ENCODE results near the gene CSGALNACT2. TPM values are rescaled to one million over a fixed set of nuclear protein-coding genes. Genes with fewer than 3 reads are reported as not detected.
"Not testable (repeated sequence)": the region's sequence is repeated elsewhere in the genome, so short reads cannot be mapped to it uniquely, and the experiment has no call there.

The CSGALNACT2 gene
- total RNA-seq (2014; rRNA removed; shearing (Covaris generic)) = 2.7 and 4.1 TPM in 2 replicates

- DNase-seq (ENCODE audit: low read depth) = peak; percentile 88
Measured at GRCh38 chr10:43138021-43138756, at the start of gene CSGALNACT2. TSS of gene CSGALNACT2 (plus strand) at chr10:43138445. CDS start at chr10:43155150, 16,705 bp downstream.

GRCh38 chr10:43089519-43089918, 48.7 kb upstream of the CSGALNACT2 start:
- DNase-seq (ENCODE audit: low read depth) = no peak

- no peak for DNase-seq (ENCODE audit: low read depth)
Measured at GRCh38 chr10:43090188-43090587, 48.1 kb upstream of the CSGALNACT2 start.

- no peak for DNase-seq (ENCODE audit: low read depth)
Measured at GRCh38 chr10:43090664-43091063, 47.6 kb upstream of the CSGALNACT2 start.

GRCh38 chr10:43091846-43092245, 46.4 kb upstream of the CSGALNACT2 start:
- DNase-seq (ENCODE audit: low read depth) = no peak

GRCh38 chr10:43093423-43094076, 44.7 kb upstream of the CSGALNACT2 start:
- peak; percentile 18 for DNase-seq (ENCODE audit: low read depth)

GRCh38 chr10:43094085-43094484, 44.2 kb upstream of the CSGALNACT2 start:
- DNase-seq (ENCODE audit: low read depth) = no peak

- not testable (repeated sequence) for DNase-seq (ENCODE audit: low read depth)
Measured at GRCh38 chr10:43099339-43099738, 38.9 kb upstream of the CSGALNACT2 start.

GRCh38 chr10:43099928-43100327, 38.3 kb upstream of the CSGALNACT2 start:
- no peak for DNase-seq (ENCODE audit: low read depth)

- DNase-seq (ENCODE audit: low read depth) = no peak
Measured at GRCh38 chr10:43100366-43100765, 37.9 kb upstream of the CSGALNACT2 start.

GRCh38 chr10:43102063-43102828, 36.0 kb upstream of the CSGALNACT2 start:
- no peak for DNase-seq (ENCODE audit: low read depth)

GRCh38 chr10:43105102-43105955, 32.9 kb upstream of the CSGALNACT2 start:
- DNase-seq (ENCODE audit: low read depth) = peak; percentile 75

GRCh38 chr10:43105956-43106229, 32.4 kb upstream of the CSGALNACT2 start:
- DNase-seq (ENCODE audit: low read depth) = no peak

GRCh38 chr10:43106256-43107091, 31.8 kb upstream of the CSGALNACT2 start:
- no peak for DNase-seq (ENCODE audit: low read depth)

GRCh38 chr10:43108951-43109350, 29.3 kb upstream of the CSGALNACT2 start:
- DNase-seq (ENCODE audit: low read depth) = no peak

- DNase-seq (ENCODE audit: low read depth) = no peak
Measured at GRCh38 chr10:43109671-43110249, 28.5 kb upstream of the CSGALNACT2 start.

GRCh38 chr10:43110338-43111071, 27.7 kb upstream of the CSGALNACT2 start:
- DNase-seq (ENCODE audit: low read depth) = peak; percentile 47

- DNase-seq (ENCODE audit: low read depth) = no peak
Measured at GRCh38 chr10:43111101-43111500, 27.1 kb upstream of the CSGALNACT2 start.

- DNase-seq (ENCODE audit: low read depth) = no peak
Measured at GRCh38 chr10:43111921-43112607, 26.2 kb upstream of the CSGALNACT2 start.

Measured in Daoy (cell line).